ENCODE measurements around the gene NR4A1.

NR4A1 gene

GRCh38 chr12:52049688-52050087, 1.6 kb upstream of the NR4A1 start:
- no peak overlapping the region for H3K4me3 ChIP-seq (ENCODE audit: low read length)
- TF ChIP-seq CTCF (IDR thresholded peaks at IDR 0.05; ENCODE audit: insufficient read depth, low read depth, low read length, missing control alignments): no peak

GRCh38 chr12:52050116-52050757, 1.0 kb upstream of the NR4A1 start:
- no peak for DNase-seq (ENCODE audit: low read depth)
- TF ChIP-seq CTCF (IDR thresholded peaks at IDR 0.05; ENCODE audit: insufficient read depth, low read depth, low read length, missing control alignments): no peak
- peak overlapping the region; percentile 48 for H3K4me3 ChIP-seq (ENCODE audit: low read length)

More at GRCh38 chr12:52049688-52050087, 1.6 kb upstream of the NR4A1 start:
- DNase-seq (ENCODE audit: low read depth): no peak

DNA sequence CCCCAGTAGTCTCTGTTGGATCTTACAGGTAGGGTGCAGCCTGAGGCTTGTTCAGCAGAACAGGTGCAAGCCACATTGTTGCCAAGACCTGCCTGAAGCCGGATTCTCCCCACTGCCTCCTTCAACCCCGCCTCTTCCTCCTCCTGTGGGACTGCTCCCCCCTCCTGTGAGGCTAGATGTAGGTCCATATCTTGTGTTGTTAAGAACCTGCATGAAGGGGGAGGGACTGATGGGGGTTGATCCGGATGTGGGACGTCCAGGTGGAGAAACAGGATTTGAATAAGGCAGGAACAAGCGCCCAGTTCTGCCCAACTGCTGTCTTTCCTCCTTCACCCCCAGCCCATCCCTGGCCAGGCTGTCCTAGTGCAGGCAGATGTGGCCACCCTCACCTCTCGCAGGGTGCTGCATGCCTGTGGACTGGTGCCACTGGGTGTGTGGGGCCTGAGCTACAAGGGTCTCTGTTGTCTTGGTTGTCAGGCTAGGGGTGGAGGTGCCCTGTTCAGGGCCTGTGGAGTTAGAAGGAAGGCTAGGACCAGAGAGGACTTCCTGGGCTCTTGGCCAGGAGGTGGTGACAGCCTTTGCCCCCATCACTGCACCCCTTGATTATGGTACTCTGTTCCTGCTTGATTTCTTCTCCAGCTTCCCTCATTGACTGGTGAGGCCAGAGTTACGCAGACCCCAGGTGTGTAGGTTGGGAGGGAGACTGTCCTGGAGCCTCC, 1.4 kb downstream of the NR4A1 start:
- DNase-seq (ENCODE audit: low read depth): peak; percentile 54
- TF ChIP-seq CTCF (IDR thresholded peaks at IDR 0.05; ENCODE audit: insufficient read depth, low read depth, low read length, missing control alignments): no peak
- H3K4me3 ChIP-seq (ENCODE audit: low read length): no peak overlapping the region

- TF ChIP-seq CTCF (IDR thresholded peaks at IDR 0.05; ENCODE audit: insufficient read depth, low read depth, low read length, missing control alignments): no peak
- no peak overlapping the region for H3K4me3 ChIP-seq (ENCODE audit: low read length)
- no peak for DNase-seq (ENCODE audit: low read depth)
Measured at GRCh38 chr12:52053536-52054209, 2.4 kb downstream of the NR4A1 start.

DNA sequence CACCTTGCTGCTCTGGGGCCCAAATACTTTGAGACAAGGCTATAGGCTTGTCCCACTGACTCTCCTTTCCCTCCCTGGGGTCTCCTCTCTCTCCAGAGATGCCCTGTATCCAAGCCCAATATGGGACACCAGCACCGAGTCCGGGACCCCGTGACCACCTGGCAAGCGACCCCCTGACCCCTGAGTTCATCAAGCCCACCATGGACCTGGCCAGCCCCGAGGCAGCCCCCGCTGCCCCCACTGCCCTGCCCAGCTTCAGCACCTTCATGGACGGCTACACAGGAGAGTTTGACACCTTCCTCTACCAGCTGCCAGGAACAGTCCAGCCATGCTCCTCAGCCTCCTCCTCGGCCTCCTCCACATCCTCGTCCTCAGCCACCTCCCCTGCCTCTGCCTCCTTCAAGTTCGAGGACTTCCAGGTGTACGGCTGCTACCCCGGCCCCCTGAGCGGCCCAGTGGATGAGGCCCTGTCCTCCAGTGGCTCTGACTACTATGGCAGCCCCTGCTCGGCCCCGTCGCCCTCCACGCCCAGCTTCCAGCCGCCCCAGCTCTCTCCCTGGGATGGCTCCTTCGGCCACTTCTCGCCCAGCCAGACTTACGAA, 3.1 kb downstream of the NR4A1 start:
- DNase-seq (ENCODE audit: low read depth): no peak
- no peak for TF ChIP-seq CTCF (IDR thresholded peaks at IDR 0.05; ENCODE audit: insufficient read depth, low read depth, low read length, missing control alignments)
- H3K4me3 ChIP-seq (ENCODE audit: low read length): no peak overlapping the region

DNA sequence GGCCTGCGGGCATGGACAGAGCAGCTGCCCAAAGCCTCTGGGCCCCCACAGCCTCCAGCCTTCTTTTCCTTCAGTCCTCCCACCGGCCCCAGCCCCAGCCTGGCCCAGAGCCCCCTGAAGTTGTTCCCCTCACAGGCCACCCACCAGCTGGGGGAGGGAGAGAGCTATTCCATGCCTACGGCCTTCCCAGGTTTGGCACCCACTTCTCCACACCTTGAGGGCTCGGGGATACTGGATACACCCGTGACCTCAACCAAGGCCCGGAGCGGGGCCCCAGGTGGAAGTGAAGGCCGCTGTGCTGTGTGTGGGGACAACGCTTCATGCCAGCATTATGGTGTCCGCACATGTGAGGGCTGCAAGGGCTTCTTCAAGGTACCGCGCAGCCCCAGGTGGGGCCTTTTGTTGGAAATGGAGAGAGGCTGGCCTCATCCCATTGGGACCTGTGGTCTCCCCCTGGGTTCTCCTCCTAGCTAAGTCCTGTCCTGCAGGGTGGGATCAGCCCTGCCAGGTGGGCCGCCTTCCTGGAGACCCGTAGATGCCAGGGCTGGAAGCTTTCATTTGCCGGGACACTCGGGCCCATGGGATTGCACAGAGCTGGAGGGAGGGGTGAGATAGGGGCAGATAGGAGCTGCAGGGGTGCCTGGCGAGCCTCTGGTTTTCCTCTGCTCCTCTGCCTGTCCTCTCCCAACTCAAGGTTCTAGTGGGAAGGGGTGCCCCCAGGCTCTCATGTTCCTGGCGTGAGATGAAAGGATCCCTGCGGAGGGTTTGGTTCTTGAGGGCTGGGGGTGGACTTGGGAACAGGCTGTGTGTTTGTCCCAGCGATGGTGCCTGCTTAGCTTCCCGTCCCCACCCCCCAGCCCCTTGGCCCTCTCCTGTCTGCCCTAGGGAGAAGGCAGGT, 3.8 kb downstream of the NR4A1 start:
- no peak for TF ChIP-seq CTCF (IDR thresholded peaks at IDR 0.05; ENCODE audit: insufficient read depth, low read depth, low read length, missing control alignments)
- H3K4me3 ChIP-seq (ENCODE audit: low read length): no peak overlapping the region
- no peak for DNase-seq (ENCODE audit: low read depth)
